ENCODE results near the gene NSF. TPM values are rescaled to one million over a fixed set of nuclear protein-coding genes. Genes with fewer than 3 reads are reported as not detected.

The NSF gene
- total RNA-seq, 2 donors from 2014 or later: 27.2 to 27.9 TPM

DNA sequence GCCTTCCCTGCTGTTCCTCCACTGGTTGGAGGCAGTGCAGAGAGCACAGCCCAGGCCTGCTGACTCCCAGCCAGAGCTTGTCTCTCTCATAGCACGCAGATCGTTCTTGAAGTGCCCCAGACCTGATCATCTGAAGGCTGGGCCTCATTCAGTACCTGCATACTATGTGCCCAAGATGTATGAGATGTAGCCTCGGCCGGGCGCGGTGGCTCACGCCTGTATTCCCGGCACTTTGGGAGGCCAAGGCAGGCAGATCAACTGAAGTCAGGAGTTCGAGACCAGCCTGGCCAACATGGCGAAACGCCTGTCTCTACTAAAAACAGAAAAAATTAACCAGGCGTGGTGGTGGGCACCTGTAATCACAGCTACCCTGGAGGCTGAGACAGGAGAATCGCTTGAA, 197.0 kb downstream of the NSF start:
- H3K4me3 ChIP-seq: no peak overlapping the region
- no peaks in the 10 kb centered on the region for H3K36me3 ChIP-seq
- TF ChIP-seq, protein P1, sequence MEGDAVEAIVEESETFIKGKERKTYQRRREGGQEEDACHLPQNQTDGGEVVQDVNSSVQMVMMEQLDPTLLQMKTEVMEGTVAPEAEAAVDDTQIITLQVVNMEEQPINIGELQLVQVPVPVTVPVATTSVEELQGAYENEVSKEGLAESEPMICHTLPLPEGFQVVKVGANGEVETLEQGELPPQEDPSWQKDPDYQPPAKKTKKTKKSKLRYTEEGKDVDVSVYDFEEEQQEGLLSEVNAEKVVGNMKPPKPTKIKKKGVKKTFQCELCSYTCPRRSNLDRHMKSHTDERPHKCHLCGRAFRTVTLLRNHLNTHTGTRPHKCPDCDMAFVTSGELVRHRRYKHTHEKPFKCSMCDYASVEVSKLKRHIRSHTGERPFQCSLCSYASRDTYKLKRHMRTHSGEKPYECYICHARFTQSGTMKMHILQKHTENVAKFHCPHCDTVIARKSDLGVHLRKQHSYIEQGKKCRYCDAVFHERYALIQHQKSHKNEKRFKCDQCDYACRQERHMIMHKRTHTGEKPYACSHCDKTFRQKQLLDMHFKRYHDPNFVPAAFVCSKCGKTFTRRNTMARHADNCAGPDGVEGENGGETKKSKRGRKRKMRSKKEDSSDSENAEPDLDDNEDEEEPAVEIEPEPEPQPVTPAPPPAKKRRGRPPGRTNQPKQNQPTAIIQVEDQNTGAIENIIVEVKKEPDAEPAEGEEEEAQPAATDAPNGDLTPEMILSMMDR (IDR thresholded peaks at IDR 0.05): no peak
- ATAC-seq (ENCODE audit: insufficient number of reproducible peaks, low FRiP score, low read depth): no peak
- no peaks in the 10 kb centered on the region for H3K9me3 ChIP-seq
- DNase-seq (ENCODE audit: low spot score): no peak
- H3K27me3 ChIP-seq (replicated peaks; ENCODE audit: insufficient read depth): no peaks in the 10 kb centered on the region
- no peaks in the 10 kb centered on the region for H3K4me1 ChIP-seq (ENCODE audit: control insufficient read depth in 1 of 2, low read depth in 2 of 2)
- H3K27ac ChIP-seq: no peak overlapping the region

- ATAC-seq (ENCODE audit: insufficient number of reproducible peaks, low FRiP score, low read depth) (no peak), DNase-seq (ENCODE audit: low spot score) (no peak)
- Histone ChIP-seq H3K27me3 (replicated peaks; ENCODE audit: insufficient read depth) (no peaks in the 10 kb centered on the region), H3K9me3 (no peaks in the 10 kb centered on the region), H3K4me1 (ENCODE audit: control insufficient read depth in 1 of 2, low read depth in 2 of 2) (no peaks in the 10 kb centered on the region), H3K4me3 (no peak overlapping the region), H3K36me3 (no peaks in the 10 kb centered on the region), H3K27ac (no peak overlapping the region)
- TF ChIP-seq, protein P1 (IDR thresholded peaks at IDR 0.05): no peak
Measured at GRCh38 chr17:46788300-46788699, 197.8 kb downstream of the NSF start.

DNA sequence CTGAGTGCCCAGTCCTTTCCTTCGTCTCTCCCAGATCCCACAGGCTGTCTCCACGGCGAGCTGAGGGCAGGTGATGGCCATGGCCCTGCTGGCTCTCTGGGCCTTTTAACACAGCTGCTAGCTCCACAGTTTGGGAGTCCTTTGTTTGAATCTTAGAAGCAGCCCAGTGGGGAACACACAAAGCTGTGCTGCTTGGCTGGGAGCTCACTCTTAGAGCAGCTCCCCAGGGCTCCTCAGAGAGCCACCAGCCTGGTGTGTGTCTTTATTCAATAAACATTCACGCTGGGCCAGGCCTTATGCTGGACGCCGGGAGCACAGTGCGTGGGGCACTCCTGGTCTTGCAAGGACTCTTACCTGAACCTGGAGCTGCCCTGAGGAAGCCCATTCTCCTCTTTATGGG, 198.3 kb downstream of the NSF start:
- DNase-seq (ENCODE audit: low spot score): no peak
- TF ChIP-seq, protein P1 (IDR thresholded peaks at IDR 0.05): no peak
- no peaks in the 10 kb centered on the region for H3K4me1 ChIP-seq (ENCODE audit: control insufficient read depth in 1 of 2, low read depth in 2 of 2)
- no peak overlapping the region for H3K27ac ChIP-seq
- no peak for ATAC-seq (ENCODE audit: insufficient number of reproducible peaks, low FRiP score, low read depth)
- no peaks in the 10 kb centered on the region for H3K36me3 ChIP-seq
- no peaks in the 10 kb centered on the region for H3K9me3 ChIP-seq
- no peaks in the 10 kb centered on the region for H3K27me3 ChIP-seq (replicated peaks; ENCODE audit: insufficient read depth)
- H3K4me3 ChIP-seq: no peak overlapping the region

GRCh38 chr17:46789610-46790009, 199.1 kb downstream of the NSF start:
- Histone ChIP-seq H3K27ac (no peak overlapping the region), H3K9me3 (no peaks in the 10 kb centered on the region), H3K36me3 (no peaks in the 10 kb centered on the region), H3K4me1 (ENCODE audit: control insufficient read depth in 1 of 2, low read depth in 2 of 2) (no peaks in the 10 kb centered on the region), H3K27me3 (replicated peaks; ENCODE audit: insufficient read depth) (no peaks in the 10 kb centered on the region), H3K4me3 (no peak overlapping the region)
- TF ChIP-seq, protein P1 (IDR thresholded peaks at IDR 0.05): no peak
- DNase-seq (ENCODE audit: low spot score) (no peak), ATAC-seq (ENCODE audit: insufficient number of reproducible peaks, low FRiP score, low read depth) (no peak)

DNA sequence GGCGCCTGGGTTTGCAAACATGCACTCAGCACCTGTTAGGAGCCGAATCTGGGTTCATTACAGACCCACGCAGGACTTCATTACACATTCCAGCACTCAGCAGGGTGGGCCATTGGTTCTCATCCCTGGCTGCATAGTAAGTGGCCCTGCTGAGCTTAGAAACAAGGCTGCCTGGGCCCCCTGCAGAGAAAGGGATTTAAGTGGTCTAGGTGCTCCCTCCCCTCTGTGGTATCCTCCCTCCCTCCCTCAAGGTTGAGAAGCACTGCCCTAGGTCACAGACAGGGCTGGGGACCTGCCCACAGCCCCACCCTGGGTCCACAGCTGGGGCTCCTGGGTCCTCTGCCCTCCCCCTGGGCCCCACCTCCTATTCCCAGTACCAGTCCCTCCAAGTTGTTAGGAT, 199.7 kb downstream of the NSF start:
- no peak overlapping the region for H3K4me3 ChIP-seq
- no peaks in the 10 kb centered on the region for H3K27me3 ChIP-seq (replicated peaks; ENCODE audit: insufficient read depth)
- H3K36me3 ChIP-seq: no peaks in the 10 kb centered on the region
- no peak for ATAC-seq (ENCODE audit: insufficient number of reproducible peaks, low FRiP score, low read depth)
- H3K9me3 ChIP-seq: no peaks in the 10 kb centered on the region
- no peak overlapping the region for H3K27ac ChIP-seq
- no peak for DNase-seq (ENCODE audit: low spot score)
- TF ChIP-seq, protein P1 (IDR thresholded peaks at IDR 0.05): no peak
- H3K4me1 ChIP-seq (ENCODE audit: control insufficient read depth in 1 of 2, low read depth in 2 of 2): no peaks in the 10 kb centered on the region

Data from thoracic aorta (tissue), 2 donors.